Measurements from ENCODE around the gene PLCL1.

The PLCL1 gene

GRCh38 chr2:197835293-197835692 lies 30.9 kb downstream of the PLCL1 start:
- ATAC-seq (no peak), DNase-seq (ENCODE audit: low spot score in 2 of 2) (no peak)
- Mint-ChIP-seq H3K36me3 (no peaks in the 10 kb centered on the region), H3K4me1 (peaks cover 9% of the 10 kb centered on the region), H3K4me3 (no peak overlapping the region), H3K27ac (no peak overlapping the region), H3K9me3 (peaks cover 6% of the 10 kb centered on the region)

GRCh38 chr2:197838036-197838435 lies 33.6 kb downstream of the PLCL1 start:
- Mint-ChIP-seq H3K36me3 (no peaks in the 10 kb centered on the region), H3K27ac (no peak overlapping the region), H3K9me3 (no peaks in the 10 kb centered on the region), H3K4me3 (peak overlapping the region; percentile 42), H3K4me1 (peaks cover 9% of the 10 kb centered on the region)
- DNase-seq (ENCODE audit: low spot score in 2 of 2) (no peak), ATAC-seq (peak; percentile 99)

GRCh38 chr2:197838579-197838978 lies 34.2 kb downstream of the PLCL1 start:
- Mint-ChIP-seq H3K4me3 (peak overlapping the region; percentile 42), H3K9me3 (no peaks in the 10 kb centered on the region), H3K36me3 (no peaks in the 10 kb centered on the region), H3K4me1 (peaks cover 9% of the 10 kb centered on the region), H3K27ac (no peak overlapping the region)
- no peak for DNase-seq (ENCODE audit: low spot score in 2 of 2)
- no peak for ATAC-seq

- Mint-ChIP-seq H3K36me3 (no peaks in the 10 kb centered on the region), H3K27ac (no peak overlapping the region), H3K4me1 (peaks cover 9% of the 10 kb centered on the region), H3K4me3 (no peak overlapping the region), H3K9me3 (no peaks in the 10 kb centered on the region)
- no peak for DNase-seq (ENCODE audit: low spot score in 2 of 2)
- no peak for ATAC-seq
Measured at GRCh38 chr2:197839327-197839726, 34.9 kb downstream of the PLCL1 start.

GRCh38 chr2:197839856-197840255 lies 35.5 kb downstream of the PLCL1 start:
- ATAC-seq (no peak), DNase-seq (ENCODE audit: low spot score in 2 of 2) (no peak)
- Mint-ChIP-seq H3K36me3 (no peaks in the 10 kb centered on the region), H3K9me3 (no peaks in the 10 kb centered on the region), H3K27ac (no peak overlapping the region), H3K4me1 (peaks cover 9% of the 10 kb centered on the region), H3K4me3 (no peak overlapping the region)

GRCh38 chr2:197846128-197846527 lies 41.7 kb downstream of the PLCL1 start:
- no peaks in the 10 kb centered on the region for H3K36me3 Mint-ChIP-seq
- DNase-seq (ENCODE audit: low spot score in 2 of 2): no peak
- H3K27ac Mint-ChIP-seq: no peak overlapping the region
- no peak for ATAC-seq
- H3K9me3 Mint-ChIP-seq: no peaks in the 10 kb centered on the region
- H3K4me1 Mint-ChIP-seq: peaks cover 4% of the 10 kb centered on the region
- no peak overlapping the region for H3K4me3 Mint-ChIP-seq

GRCh38 chr2:197846777-197847176 lies 42.4 kb downstream of the PLCL1 start:
- Mint-ChIP-seq H3K4me1 (peaks cover 4% of the 10 kb centered on the region), H3K4me3 (no peak overlapping the region), H3K36me3 (no peaks in the 10 kb centered on the region), H3K27ac (no peak overlapping the region), H3K9me3 (no peaks in the 10 kb centered on the region)
- ATAC-seq (no peak), DNase-seq (ENCODE audit: low spot score in 2 of 2) (no peak)

GRCh38 chr2:197847651-197848401 lies 43.4 kb downstream of the PLCL1 start:
- peak; percentile 65 for ATAC-seq
- no peaks in the 10 kb centered on the region for H3K36me3 Mint-ChIP-seq
- H3K4me3 Mint-ChIP-seq: no peak overlapping the region
- no peaks in the 10 kb centered on the region for H3K9me3 Mint-ChIP-seq
- H3K27ac Mint-ChIP-seq: peak overlapping the region; percentile 72
- peaks cover 4% of the 10 kb centered on the region for H3K4me1 Mint-ChIP-seq
- no peak for DNase-seq (ENCODE audit: low spot score in 2 of 2)

- no peaks in the 10 kb centered on the region for H3K9me3 Mint-ChIP-seq
- no peaks in the 10 kb centered on the region for H3K36me3 Mint-ChIP-seq
- DNase-seq (ENCODE audit: low spot score in 2 of 2) (no peak), ATAC-seq (no peak)
- H3K4me3 Mint-ChIP-seq: no peak overlapping the region
- H3K27ac Mint-ChIP-seq: no peak overlapping the region
- peaks cover 4% of the 10 kb centered on the region for H3K4me1 Mint-ChIP-seq
Measured at GRCh38 chr2:197848602-197849001, 44.2 kb downstream of the PLCL1 start.

GRCh38 chr2:197850882-197851450 lies 46.6 kb downstream of the PLCL1 start:
- H3K27ac Mint-ChIP-seq: no peak overlapping the region
- H3K36me3 Mint-ChIP-seq: no peaks in the 10 kb centered on the region
- peaks cover 4% of the 10 kb centered on the region for H3K4me1 Mint-ChIP-seq
- no peaks in the 10 kb centered on the region for H3K9me3 Mint-ChIP-seq
- DNase-seq (ENCODE audit: low spot score in 2 of 2) (no peak), ATAC-seq (no peak)
- no peak overlapping the region for H3K4me3 Mint-ChIP-seq

- H3K27ac Mint-ChIP-seq: no peak overlapping the region
Measured at GRCh38 chr2:197851451-197851850, 47.1 kb downstream of the PLCL1 start.

GRCh38 chr2:197852108-197852507 lies 47.7 kb downstream of the PLCL1 start:
- H3K27ac Mint-ChIP-seq: no peak overlapping the region
- H3K4me3 Mint-ChIP-seq: no peak overlapping the region
- DNase-seq (ENCODE audit: low spot score in 2 of 2) (no peak), ATAC-seq (no peak)
- H3K36me3 Mint-ChIP-seq: no peaks in the 10 kb centered on the region
- no peaks in the 10 kb centered on the region for H3K9me3 Mint-ChIP-seq
- peaks cover 4% of the 10 kb centered on the region for H3K4me1 Mint-ChIP-seq

More at GRCh38 chr2:197851451-197851850, 47.1 kb downstream of the PLCL1 start:
- DNase-seq (ENCODE audit: low spot score in 2 of 2) (no peak), ATAC-seq (peak; percentile 36)
- Mint-ChIP-seq H3K4me1 (peaks cover 4% of the 10 kb centered on the region), H3K4me3 (no peak overlapping the region), H3K36me3 (no peaks in the 10 kb centered on the region), H3K9me3 (no peaks in the 10 kb centered on the region)

- no peak overlapping the region for H3K4me3 Mint-ChIP-seq
- ATAC-seq (no peak), DNase-seq (ENCODE audit: low spot score in 2 of 2) (no peak)
- H3K9me3 Mint-ChIP-seq: no peaks in the 10 kb centered on the region
- H3K4me1 Mint-ChIP-seq: no peaks in the 10 kb centered on the region
- H3K27ac Mint-ChIP-seq: no peak overlapping the region
- no peaks in the 10 kb centered on the region for H3K36me3 Mint-ChIP-seq
Measured at GRCh38 chr2:197853549-197853948, 49.2 kb downstream of the PLCL1 start.

- Mint-ChIP-seq H3K36me3 (no peaks in the 10 kb centered on the region), H3K4me1 (no peaks in the 10 kb centered on the region), H3K27ac (no peak overlapping the region), H3K9me3 (no peaks in the 10 kb centered on the region), H3K4me3 (no peak overlapping the region)
- ATAC-seq (no peak), DNase-seq (ENCODE audit: low spot score in 2 of 2) (no peak)
Measured at GRCh38 chr2:197857476-197858107, 53.2 kb downstream of the PLCL1 start.

GRCh38 chr2:197858607-197859140 lies 54.3 kb downstream of the PLCL1 start:
- H3K36me3 Mint-ChIP-seq: no peaks in the 10 kb centered on the region
- H3K27ac Mint-ChIP-seq: no peak overlapping the region

More at GRCh38 chr2:197858607-197859140, 54.3 kb downstream of the PLCL1 start:
- no peak overlapping the region for H3K4me3 Mint-ChIP-seq
- H3K4me1 Mint-ChIP-seq: no peaks in the 10 kb centered on the region
- ATAC-seq (no peak), DNase-seq (ENCODE audit: low spot score in 2 of 2) (no peak)
- H3K9me3 Mint-ChIP-seq: no peaks in the 10 kb centered on the region

Data from stimulated activated effector memory CD8-positive, alpha-beta T cell treated with anti-CD3 and anti-CD28 coated beads, Interleukin-12 subunit alpha, Interleukin-12 subunit beta, amount 100 ng/mL, for 72 hours (primary cell).